BE2C (cell line): Measurements from ENCODE around the gene BCAM.
A peak's percentile ranks its signal among the peaks of the same experiment; 100 is the strongest.

Experiments
- DNase-seq: peaks from one replicate; pipeline ENCODE4 v3.0.0-alpha.2; 2020
- H3K27me3 ChIP-seq: fragments of 250-450 bp; sonication (Bioruptor Pico); 2 replicates; pipeline ENCODE4 v1.5.1; 2020; ENCODE audit warnings: mild to moderate bottlenecking
- H3K36me3 ChIP-seq: fragments of 250-450 bp; sonication (Bioruptor Pico); 2 replicates; pipeline ENCODE4 v1.5.1; 2020; ENCODE audit warnings: mild to moderate bottlenecking
- H3K4me1 ChIP-seq: fragments of 250-450 bp; sonication (Bioruptor Pico); 2 replicates; pipeline ENCODE4 v1.5.1; 2020
- H3K4me3 ChIP-seq: 2 replicates; pipeline ENCODE4 v1.5.1; 2011; ENCODE audit warnings: low read depth, low read length
- H3K9me3 ChIP-seq: fragments of 250-450 bp; sonication (Bioruptor Pico); 2 replicates; pipeline ENCODE4 v1.5.1; 2020
- CTCF ChIP-seq: IDR thresholded peaks from 2 replicates; pipeline ENCODE4 v1.5.1; 2012; ENCODE audit warnings: mild to moderate bottlenecking, low read depth, low read length

BCAM gene

DNA sequence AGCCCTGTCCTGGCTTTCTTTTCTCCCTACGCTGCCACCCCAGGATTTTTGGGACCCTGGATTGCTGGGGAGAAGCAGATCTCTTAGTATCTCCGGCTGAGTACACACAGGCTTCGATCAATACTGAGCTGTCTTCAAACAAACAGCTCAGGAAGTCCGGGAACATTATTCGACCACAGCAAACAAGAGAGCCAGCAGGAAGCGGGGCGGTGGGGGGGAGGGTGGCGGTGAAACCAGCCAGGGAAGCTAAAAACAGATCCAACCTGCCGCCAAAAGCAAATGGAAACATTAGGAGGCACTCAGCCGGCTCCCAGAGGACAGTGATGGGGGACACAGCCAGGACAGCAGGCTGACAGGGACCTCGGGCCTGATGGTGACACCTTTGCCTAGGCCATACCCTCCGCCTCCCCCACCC, 12.2 kb upstream of the BCAM start:
- Histone ChIP-seq H3K27me3 (no peaks in the 10 kb centered on the region), H3K4me3 (no peak overlapping the region), H3K9me3 (no peaks in the 10 kb centered on the region), H3K36me3 (no peaks in the 10 kb centered on the region), H3K4me1 (no peaks in the 10 kb centered on the region)
- DNase-seq: no peak
- no peak for TF ChIP-seq CTCF

DNA sequence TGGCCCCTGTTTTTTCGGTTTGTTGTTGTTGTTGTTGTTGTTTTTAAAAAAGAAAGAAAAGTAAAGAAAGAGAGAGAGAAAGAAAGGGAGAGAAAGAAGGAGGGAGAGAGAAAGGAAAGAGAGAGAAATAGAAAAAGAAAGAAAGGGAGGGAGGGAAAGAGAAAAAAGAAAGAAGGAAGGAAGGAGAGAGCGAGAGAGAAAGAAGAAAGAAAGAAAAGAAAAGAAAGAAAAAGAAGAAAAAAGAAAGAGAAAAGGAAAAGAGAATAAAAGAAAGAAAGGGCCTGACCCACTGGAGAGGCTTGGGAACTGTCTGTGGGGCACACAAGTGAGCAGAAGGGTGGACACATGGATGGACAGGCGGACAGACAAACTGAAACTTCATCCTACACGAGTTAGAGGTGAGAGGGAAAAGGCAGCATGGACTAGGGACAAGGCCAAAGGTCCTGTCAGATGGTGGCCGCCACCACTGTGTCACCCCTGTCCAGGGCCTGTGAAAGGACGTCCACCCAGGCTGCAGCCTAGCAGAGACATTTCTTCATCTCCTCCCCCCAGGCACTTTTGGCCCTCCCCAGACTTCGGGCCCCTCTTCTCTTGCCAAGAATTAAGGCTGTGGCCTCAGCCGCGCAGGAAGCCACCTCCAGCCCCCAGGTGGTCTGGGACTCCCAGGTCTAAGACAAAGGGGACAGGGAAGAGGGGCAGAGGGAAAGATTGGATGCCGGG, 9.1 kb upstream of the BCAM start:
- no peaks in the 10 kb centered on the region for H3K9me3 ChIP-seq
- no peak overlapping the region for H3K4me3 ChIP-seq
- DNase-seq: no peak
- TF ChIP-seq CTCF: no peak
- no peaks in the 10 kb centered on the region for H3K27me3 ChIP-seq
- no peaks in the 10 kb centered on the region for H3K36me3 ChIP-seq
- H3K4me1 ChIP-seq: no peaks in the 10 kb centered on the region

- 0 out of 2 replicates have a peak, but pooled peaks cover 2% of the 10 kb centered on the region for H3K27me3 ChIP-seq
- no peaks in the 10 kb centered on the region for H3K36me3 ChIP-seq
- peak; percentile 96 for TF ChIP-seq CTCF
- H3K4me3 ChIP-seq: no peak overlapping the region
- no peaks in the 10 kb centered on the region for H3K4me1 ChIP-seq
- DNase-seq: peak; percentile 90
- no peaks in the 10 kb centered on the region for H3K9me3 ChIP-seq
Measured at GRCh38 chr19:44800461-44800860, 8.4 kb upstream of the BCAM start.

GRCh38 chr19:44803442-44804428, 5.2 kb upstream of the BCAM start:
- no peaks in the 10 kb centered on the region for H3K9me3 ChIP-seq
- DNase-seq: no peak
- no peak for TF ChIP-seq CTCF
- H3K4me3 ChIP-seq: no peak overlapping the region
- peaks cover 5% of the 10 kb centered on the region; the same call in 1 of the 2 replicates for H3K27me3 ChIP-seq
- no peaks in the 10 kb centered on the region for H3K4me1 ChIP-seq
- H3K36me3 ChIP-seq: no peaks in the 10 kb centered on the region

- no peak for TF ChIP-seq CTCF
- Histone ChIP-seq H3K27me3 (peaks cover 5% of the 10 kb centered on the region; the same call in 1 of the 2 replicates), H3K4me1 (peaks cover 4% of the 10 kb centered on the region; the same call in 1 of the 2 replicates), H3K4me3 (no peak overlapping the region), H3K9me3 (no peaks in the 10 kb centered on the region), H3K36me3 (no peaks in the 10 kb centered on the region)
- no peak for DNase-seq
Measured at GRCh38 chr19:44806291-44806690, 2.6 kb upstream of the BCAM start.
